Measurements from ENCODE around the gene ITPR3. TPM values are rescaled to one million over a fixed set of nuclear protein-coding genes. Genes with fewer than 3 reads are reported as not detected.

The ITPR3 gene
- total and polyA plus RNA-seq, 4 donors, result 0.49 to 2.8 (median 0.71) TPM

GRCh38 chr6:33677689-33678088 lies 56.6 kb downstream of the ITPR3 start:
- Histone ChIP-seq H3K36me3 (ENCODE audit: control insufficient read depth in 4 of 4, insufficient read depth in 3 of 4, low read depth in 1 of 4, low read length in 3 of 4) (no peaks in the 10 kb centered on the region), H3K4me3 (ENCODE audit: low read depth in 1 of 3, low read length in 3 of 3) (no peak overlapping the region)
- WGBS, result 87% methylated on average over 2 of the region's 2 CpGs

DNA sequence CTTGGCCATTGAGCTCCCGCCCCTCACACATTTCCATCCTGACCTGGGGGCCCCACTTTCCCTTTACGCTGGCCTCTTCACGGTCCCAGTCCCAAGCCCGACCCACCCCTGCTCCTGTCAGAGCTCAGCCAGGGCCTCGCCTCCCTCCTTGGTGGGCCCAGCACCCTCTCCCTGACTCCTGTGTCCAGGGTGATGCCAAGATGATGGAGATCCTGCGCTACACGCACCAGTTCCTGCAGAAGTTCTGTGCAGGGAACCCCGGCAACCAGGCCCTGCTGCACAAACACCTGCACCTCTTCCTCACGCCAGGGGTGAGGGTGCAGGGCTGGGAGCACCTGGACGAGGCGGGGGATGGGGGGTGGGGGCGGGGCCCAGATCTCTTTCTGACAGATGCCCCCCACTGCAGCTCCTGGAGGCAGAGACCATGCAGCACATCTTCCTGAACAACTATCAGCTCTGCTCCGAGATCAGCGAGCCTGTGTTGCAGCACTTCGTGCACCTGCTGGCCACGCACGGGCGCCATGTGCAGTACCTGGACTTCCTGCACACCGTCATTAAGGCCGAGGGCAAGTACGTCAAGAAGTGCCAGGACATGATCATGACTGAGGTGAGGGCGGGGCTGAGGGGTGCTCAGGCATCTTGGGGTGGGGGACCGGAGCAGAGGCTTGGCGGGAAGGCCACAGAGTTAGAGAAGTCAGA lies 57.3 kb downstream of the ITPR3 start:
- no peak overlapping the region for H3K4me3 ChIP-seq (ENCODE audit: low read depth in 1 of 3, low read length in 3 of 3)
- no peak for DNase-seq (ENCODE audit: low spot score)
- no peaks in the 10 kb centered on the region for H3K9me3 ChIP-seq (ENCODE audit: control insufficient read depth in 4 of 4, low read length in 3 of 4)
- H3K9ac ChIP-seq (ENCODE audit: low read depth in 1 of 2, low read length in 2 of 2), result no peak overlapping the region
- H3K27ac ChIP-seq (ENCODE audit: low read depth in 1 of 2, low read length in 2 of 2), result no peak overlapping the region
- TF ChIP-seq RAD21 (IDR thresholded peaks at IDR 0.05) (no peak), HNF4G (IDR thresholded peaks at IDR 0.05) (no peak), GABPA (IDR thresholded peaks at IDR 0.05 in 1 of 2, conservative IDR thresholded peaks at IDR 0.05 in 1 of 2) (no peak), FOXA1 (IDR thresholded peaks at IDR 0.05) (no peak), TAF1 (conservative IDR thresholded peaks at IDR 0.05) (no peak), JUND (IDR thresholded peaks at IDR 0.05) (no peak), FOXA2 (IDR thresholded peaks at IDR 0.05) (no peak), NR2F2 (IDR thresholded peaks at IDR 0.05) (no peak)
- TF ChIP-seq, protein P1, sequence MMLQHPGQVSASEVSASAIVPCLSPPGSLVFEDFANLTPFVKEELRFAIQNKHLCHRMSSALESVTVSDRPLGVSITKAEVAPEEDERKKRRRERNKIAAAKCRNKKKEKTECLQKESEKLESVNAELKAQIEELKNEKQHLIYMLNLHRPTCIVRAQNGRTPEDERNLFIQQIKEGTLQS (IDR thresholded peaks at IDR 0.05), result no peak
- TF ChIP-seq, protein P2, sequence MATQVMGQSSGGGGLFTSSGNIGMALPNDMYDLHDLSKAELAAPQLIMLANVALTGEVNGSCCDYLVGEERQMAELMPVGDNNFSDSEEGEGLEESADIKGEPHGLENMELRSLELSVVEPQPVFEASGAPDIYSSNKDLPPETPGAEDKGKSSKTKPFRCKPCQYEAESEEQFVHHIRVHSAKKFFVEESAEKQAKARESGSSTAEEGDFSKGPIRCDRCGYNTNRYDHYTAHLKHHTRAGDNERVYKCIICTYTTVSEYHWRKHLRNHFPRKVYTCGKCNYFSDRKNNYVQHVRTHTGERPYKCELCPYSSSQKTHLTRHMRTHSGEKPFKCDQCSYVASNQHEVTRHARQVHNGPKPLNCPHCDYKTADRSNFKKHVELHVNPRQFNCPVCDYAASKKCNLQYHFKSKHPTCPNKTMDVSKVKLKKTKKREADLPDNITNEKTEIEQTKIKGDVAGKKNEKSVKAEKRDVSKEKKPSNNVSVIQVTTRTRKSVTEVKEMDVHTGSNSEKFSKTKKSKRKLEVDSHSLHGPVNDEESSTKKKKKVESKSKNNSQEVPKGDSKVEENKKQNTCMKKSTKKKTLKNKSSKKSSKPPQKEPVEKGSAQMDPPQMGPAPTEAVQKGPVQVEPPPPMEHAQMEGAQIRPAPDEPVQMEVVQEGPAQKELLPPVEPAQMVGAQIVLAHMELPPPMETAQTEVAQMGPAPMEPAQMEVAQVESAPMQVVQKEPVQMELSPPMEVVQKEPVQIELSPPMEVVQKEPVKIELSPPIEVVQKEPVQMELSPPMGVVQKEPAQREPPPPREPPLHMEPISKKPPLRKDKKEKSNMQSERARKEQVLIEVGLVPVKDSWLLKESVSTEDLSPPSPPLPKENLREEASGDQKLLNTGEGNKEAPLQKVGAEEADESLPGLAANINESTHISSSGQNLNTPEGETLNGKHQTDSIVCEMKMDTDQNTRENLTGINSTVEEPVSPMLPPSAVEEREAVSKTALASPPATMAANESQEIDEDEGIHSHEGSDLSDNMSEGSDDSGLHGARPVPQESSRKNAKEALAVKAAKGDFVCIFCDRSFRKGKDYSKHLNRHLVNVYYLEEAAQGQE (IDR thresholded peaks at IDR 0.05), result no peak
- TF ChIP-seq, protein P3, sequence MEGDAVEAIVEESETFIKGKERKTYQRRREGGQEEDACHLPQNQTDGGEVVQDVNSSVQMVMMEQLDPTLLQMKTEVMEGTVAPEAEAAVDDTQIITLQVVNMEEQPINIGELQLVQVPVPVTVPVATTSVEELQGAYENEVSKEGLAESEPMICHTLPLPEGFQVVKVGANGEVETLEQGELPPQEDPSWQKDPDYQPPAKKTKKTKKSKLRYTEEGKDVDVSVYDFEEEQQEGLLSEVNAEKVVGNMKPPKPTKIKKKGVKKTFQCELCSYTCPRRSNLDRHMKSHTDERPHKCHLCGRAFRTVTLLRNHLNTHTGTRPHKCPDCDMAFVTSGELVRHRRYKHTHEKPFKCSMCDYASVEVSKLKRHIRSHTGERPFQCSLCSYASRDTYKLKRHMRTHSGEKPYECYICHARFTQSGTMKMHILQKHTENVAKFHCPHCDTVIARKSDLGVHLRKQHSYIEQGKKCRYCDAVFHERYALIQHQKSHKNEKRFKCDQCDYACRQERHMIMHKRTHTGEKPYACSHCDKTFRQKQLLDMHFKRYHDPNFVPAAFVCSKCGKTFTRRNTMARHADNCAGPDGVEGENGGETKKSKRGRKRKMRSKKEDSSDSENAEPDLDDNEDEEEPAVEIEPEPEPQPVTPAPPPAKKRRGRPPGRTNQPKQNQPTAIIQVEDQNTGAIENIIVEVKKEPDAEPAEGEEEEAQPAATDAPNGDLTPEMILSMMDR (IDR thresholded peaks at IDR 0.05; ENCODE audit: low read depth, low read length, missing input control), result no peak
- H3K27me3 ChIP-seq (ENCODE audit: control insufficient read depth in 4 of 4, insufficient read depth in 4 of 4, low read length in 3 of 4), result no peaks in the 10 kb centered on the region
- 93% methylated on average over 24 of the region's 24 CpGs for WGBS
- no peaks in the 10 kb centered on the region for H3K36me3 ChIP-seq (ENCODE audit: control insufficient read depth in 4 of 4, insufficient read depth in 3 of 4, low read depth in 1 of 4, low read length in 3 of 4)
- no peaks in the 10 kb centered on the region for H3K4me1 ChIP-seq (ENCODE audit: control insufficient read depth in 4 of 4, insufficient read depth in 4 of 4, low read length in 3 of 4)

More at GRCh38 chr6:33677689-33678088, 56.6 kb downstream of the ITPR3 start:
- DNase-seq (ENCODE audit: low spot score), result no peak
- Histone ChIP-seq H3K9me3 (ENCODE audit: control insufficient read depth in 4 of 4, low read length in 3 of 4) (no peaks in the 10 kb centered on the region), H3K9ac (ENCODE audit: low read depth in 1 of 2, low read length in 2 of 2) (no peak overlapping the region), H3K27ac (ENCODE audit: low read depth in 1 of 2, low read length in 2 of 2) (no peak overlapping the region), H3K27me3 (ENCODE audit: control insufficient read depth in 4 of 4, insufficient read depth in 4 of 4, low read length in 3 of 4) (no peaks in the 10 kb centered on the region), H3K4me1 (ENCODE audit: control insufficient read depth in 4 of 4, insufficient read depth in 4 of 4, low read length in 3 of 4) (no peaks in the 10 kb centered on the region)
- TF ChIP-seq NR2F2 (IDR thresholded peaks at IDR 0.05), result peak; percentile 90
- TF ChIP-seq, protein P3 (IDR thresholded peaks at IDR 0.05; ENCODE audit: low read depth, low read length, missing input control), result no peak
